ENCODE results near the gene ARMC8.

The ARMC8 gene

DNA sequence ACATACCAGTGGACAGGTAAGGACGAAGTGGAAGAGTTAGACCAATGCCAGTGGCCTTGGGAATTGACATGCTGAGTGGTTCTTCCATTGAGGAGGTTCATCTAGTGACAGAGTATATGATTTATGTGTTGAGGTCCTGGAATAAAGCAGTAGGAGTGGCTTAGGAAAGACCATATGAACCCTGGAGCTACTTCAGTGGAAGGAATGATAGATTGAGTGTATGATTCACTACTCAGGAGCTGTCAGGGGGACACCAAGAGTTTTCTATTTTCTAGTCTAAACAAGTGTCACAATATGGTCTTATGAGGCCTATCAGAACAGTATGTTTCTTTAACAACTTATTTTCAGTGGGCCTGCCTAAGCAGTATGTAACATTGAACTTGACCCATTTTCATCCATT, 78.6 kb downstream of the ARMC8 start:
- no peaks in the 10 kb centered on the region for H3K9me3 ChIP-seq (ENCODE audit: control extremely low read depth in 1 of 5, control insufficient read depth in 4 of 5, insufficient read depth in 2 of 5, low read depth in 1 of 5, low read length in 4 of 5)
- H3K36me3 ChIP-seq (ENCODE audit: control insufficient read depth in 4 of 4, insufficient read depth in 4 of 4, low read length in 3 of 4), result peaks cover 15 to 41% (median 25%) of the 10 kb centered on the region in 4 experiments
- 100% methylated on average over 1 of the region's 1 CpG for WGBS (ENCODE audit: insufficient coverage)
- no peaks in the 10 kb centered on the region for H3K27me3 ChIP-seq (replicated peaks in 2 of 5; ENCODE audit: control insufficient read depth in 4 of 5, insufficient read depth in 5 of 5, low read length in 4 of 5)
- no peak overlapping the region for H3K27ac ChIP-seq (ENCODE audit: insufficient read depth in 1 of 2, low read depth in 1 of 2, low read length in 2 of 2, poor library complexity in 1 of 2, severe bottlenecking in 2 of 2)
- no peaks in the 10 kb centered on the region for H3K4me1 ChIP-seq (ENCODE audit: control extremely low read depth in 1 of 4, control insufficient read depth in 4 of 4, insufficient read depth in 4 of 4, low read length in 3 of 4)
- ChIA-PET POLR2A (interaction anchor here (0.6 kb wide), 1 partner anchor 83 kb away, joined by 3 read pairs; no protein-coding TSS in a partner anchor), CTCF (no interaction called here)
- no peak for DNase-seq
- H3K4me3 ChIP-seq (ENCODE audit: control insufficient read depth in 1 of 7, extremely low read depth in 1 of 7, insufficient read depth in 4 of 7, low read depth in 2 of 7, low read length in 6 of 7), result no peak overlapping the region

DNA sequence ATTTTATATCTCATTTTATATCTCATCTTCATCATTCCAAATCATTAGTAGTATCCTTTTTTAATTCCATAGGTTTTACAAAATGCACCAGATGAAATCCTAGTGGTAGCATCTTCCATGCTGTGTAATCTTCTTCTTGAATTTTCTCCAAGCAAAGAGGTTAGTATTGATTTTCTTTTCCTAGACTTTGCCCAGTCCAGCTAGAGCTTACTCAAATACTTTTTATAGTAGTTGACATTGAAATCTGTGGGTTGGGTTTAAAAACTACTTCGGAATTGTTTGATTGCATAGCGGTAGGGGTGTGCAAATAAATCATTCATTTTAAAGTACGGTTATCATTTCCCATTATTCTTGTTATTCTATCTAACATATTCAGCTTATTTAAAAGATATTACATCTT, 80.0 kb downstream of the ARMC8 start:
- no CpG with 5 or more reads among the region's 3 CpGs for WGBS (ENCODE audit: insufficient coverage)
- Histone ChIP-seq H3K4me3 (ENCODE audit: control insufficient read depth in 1 of 7, extremely low read depth in 1 of 7, insufficient read depth in 4 of 7, low read depth in 2 of 7, low read length in 6 of 7) (no peak overlapping the region), H3K36me3 (ENCODE audit: control insufficient read depth in 4 of 4, insufficient read depth in 4 of 4, low read length in 3 of 4) (peaks cover 16 to 50% (median 32%) of the 10 kb centered on the region in 4 experiments), H3K27ac (ENCODE audit: insufficient read depth in 1 of 2, low read depth in 1 of 2, low read length in 2 of 2, poor library complexity in 1 of 2, severe bottlenecking in 2 of 2) (no peak overlapping the region), H3K9me3 (ENCODE audit: control extremely low read depth in 1 of 5, control insufficient read depth in 4 of 5, insufficient read depth in 2 of 5, low read depth in 1 of 5, low read length in 4 of 5) (no peaks in the 10 kb centered on the region), H3K27me3 (replicated peaks in 2 of 5; ENCODE audit: control insufficient read depth in 4 of 5, insufficient read depth in 5 of 5, low read length in 4 of 5) (no peaks in the 10 kb centered on the region), H3K4me1 (ENCODE audit: control extremely low read depth in 1 of 4, control insufficient read depth in 4 of 4, insufficient read depth in 4 of 4, low read length in 3 of 4) (no peaks in the 10 kb centered on the region)
- ChIA-PET POLR2A (no interaction called here), CTCF (interaction anchor here (0.6 kb wide), 1 partner anchor 9 kb away, joined by 4 read pairs; no protein-coding TSS in a partner anchor)
- DNase-seq, result no peak

DNA sequence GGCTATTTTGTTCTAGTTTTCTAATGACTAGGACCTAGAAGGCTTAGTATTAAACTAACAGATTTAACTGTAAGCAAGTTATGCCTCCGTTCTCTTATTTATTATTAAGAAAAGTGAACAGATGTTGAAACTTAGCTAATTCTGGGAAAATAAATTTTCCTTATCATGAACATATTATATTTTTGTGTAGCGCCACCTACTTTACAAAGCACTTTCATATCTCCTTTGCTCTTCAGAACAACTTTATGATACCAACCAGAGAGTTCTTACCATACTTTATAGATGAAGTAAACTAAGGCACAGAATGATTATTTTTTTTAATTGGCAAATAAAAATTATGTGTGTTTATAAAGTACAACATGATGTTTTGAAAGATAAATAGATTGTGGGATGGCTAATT, 83.1 kb downstream of the ARMC8 start:
- no peak overlapping the region for H3K4me3 ChIP-seq (ENCODE audit: control insufficient read depth in 1 of 7, extremely low read depth in 1 of 7, insufficient read depth in 4 of 7, low read depth in 2 of 7, low read length in 6 of 7)
- ChIA-PET POLR2A (no interaction called here), CTCF (interaction anchor here (0.7 to 2.3 kb wide), 6 partner anchors 12 to 201 kb away, joined by 3 to 7 read pairs (median 3); no protein-coding TSS in a partner anchor)
- no peak for DNase-seq
- no peaks in the 10 kb centered on the region for H3K27me3 ChIP-seq (replicated peaks in 2 of 5; ENCODE audit: control insufficient read depth in 4 of 5, insufficient read depth in 5 of 5, low read length in 4 of 5)
- H3K4me1 ChIP-seq (ENCODE audit: control extremely low read depth in 1 of 4, control insufficient read depth in 4 of 4, insufficient read depth in 4 of 4, low read length in 3 of 4), result no peaks in the 10 kb centered on the region
- H3K36me3 ChIP-seq (ENCODE audit: control insufficient read depth in 4 of 4, insufficient read depth in 4 of 4, low read length in 3 of 4), result peaks cover 24 to 67% (median 45%) of the 10 kb centered on the region in 4 experiments
- no CpG with 5 or more reads among the region's 2 CpGs for WGBS (ENCODE audit: insufficient coverage)
- H3K9me3 ChIP-seq (ENCODE audit: control extremely low read depth in 1 of 5, control insufficient read depth in 4 of 5, insufficient read depth in 2 of 5, low read depth in 1 of 5, low read length in 4 of 5), result no peaks in the 10 kb centered on the region
- H3K27ac ChIP-seq (ENCODE audit: insufficient read depth in 1 of 2, low read depth in 1 of 2, low read length in 2 of 2, poor library complexity in 1 of 2, severe bottlenecking in 2 of 2), result no peak overlapping the region

DNA sequence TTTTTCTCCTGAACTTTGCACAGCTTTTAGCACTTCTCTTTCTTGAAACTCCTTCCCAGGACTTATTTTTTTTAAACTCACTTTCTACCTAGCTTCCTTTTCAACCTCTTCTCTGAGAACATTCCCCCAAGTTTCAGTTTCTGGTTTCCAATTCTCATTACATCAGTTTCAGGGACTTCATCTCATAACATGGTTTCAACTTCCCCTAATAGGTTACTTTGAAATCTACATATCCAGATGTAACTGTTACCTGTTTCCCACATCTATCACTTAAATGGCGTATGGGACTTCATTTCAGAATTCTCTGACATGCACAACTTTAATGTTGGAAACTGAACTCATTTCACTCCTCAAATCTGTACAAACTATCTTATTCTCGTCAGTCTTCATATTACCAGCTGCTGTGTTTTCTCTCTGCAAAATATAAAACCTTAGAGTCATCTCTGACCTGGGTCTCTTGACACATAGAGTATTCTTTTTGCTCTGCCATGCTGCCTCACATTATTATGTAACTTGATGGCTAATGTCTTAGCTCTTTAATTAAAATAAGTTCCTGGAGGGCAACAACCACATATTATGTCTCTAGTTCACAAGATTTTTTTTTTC, 84.2 kb downstream of the ARMC8 start:
- H3K9me3 ChIP-seq (ENCODE audit: control extremely low read depth in 1 of 5, control insufficient read depth in 4 of 5, insufficient read depth in 2 of 5, low read depth in 1 of 5, low read length in 4 of 5), result no peaks in the 10 kb centered on the region
- H3K36me3 ChIP-seq (ENCODE audit: control insufficient read depth in 4 of 4, insufficient read depth in 4 of 4, low read length in 3 of 4), result peaks cover 21 to 67% (median 38%) of the 10 kb centered on the region in 4 experiments
- no peaks in the 10 kb centered on the region for H3K4me1 ChIP-seq (ENCODE audit: control extremely low read depth in 1 of 4, control insufficient read depth in 4 of 4, insufficient read depth in 4 of 4, low read length in 3 of 4)
- ChIA-PET POLR2A (no interaction called here), CTCF (interaction anchor here (0.6 to 2.3 kb wide), 4 partner anchors 11 to 864 kb away, joined by 3 to 7 read pairs (median 4); no protein-coding TSS in a partner anchor)
- H3K4me3 ChIP-seq (ENCODE audit: control insufficient read depth in 1 of 7, extremely low read depth in 1 of 7, insufficient read depth in 4 of 7, low read depth in 2 of 7, low read length in 6 of 7), result no peak overlapping the region
- no peaks in the 10 kb centered on the region for H3K27me3 ChIP-seq (replicated peaks in 2 of 5; ENCODE audit: control insufficient read depth in 4 of 5, insufficient read depth in 5 of 5, low read length in 4 of 5)
- WGBS (ENCODE audit: insufficient coverage), result 100% methylated on average over 2 of the region's 2 CpGs
- no peak overlapping the region for H3K27ac ChIP-seq (ENCODE audit: insufficient read depth in 1 of 2, low read depth in 1 of 2, low read length in 2 of 2, poor library complexity in 1 of 2, severe bottlenecking in 2 of 2)
- no peak for DNase-seq

DNA sequence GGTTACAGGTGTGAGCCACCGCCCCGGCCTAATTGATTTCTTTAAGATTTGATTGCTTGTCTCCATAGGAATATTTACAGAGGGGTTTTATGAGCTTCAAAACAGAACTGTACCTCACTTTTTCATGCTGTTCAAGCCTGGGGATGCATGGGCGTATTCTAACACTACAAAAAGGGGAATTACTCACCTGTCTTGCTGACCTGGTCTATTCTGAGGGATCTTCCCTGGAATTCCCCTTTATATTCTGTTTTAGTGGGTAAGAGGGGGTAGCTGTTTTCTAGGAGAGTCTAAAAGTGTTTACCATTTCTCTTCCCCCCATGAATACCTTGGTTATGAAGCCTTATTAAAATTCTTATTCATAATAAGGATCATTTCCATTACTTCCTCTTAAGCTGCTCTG, 94.5 kb downstream of the ARMC8 start:
- ChIA-PET CTCF (interaction anchor here (1.1 kb wide), 1 partner anchor 11 kb away, joined by 7 read pairs; no protein-coding TSS in a partner anchor), POLR2A (no interaction called here)
- H3K36me3 ChIP-seq (ENCODE audit: control insufficient read depth in 4 of 4, insufficient read depth in 4 of 4, low read length in 3 of 4), result peaks cover 20 to 35% (median 29%) of the 10 kb centered on the region in 4 experiments

DNA sequence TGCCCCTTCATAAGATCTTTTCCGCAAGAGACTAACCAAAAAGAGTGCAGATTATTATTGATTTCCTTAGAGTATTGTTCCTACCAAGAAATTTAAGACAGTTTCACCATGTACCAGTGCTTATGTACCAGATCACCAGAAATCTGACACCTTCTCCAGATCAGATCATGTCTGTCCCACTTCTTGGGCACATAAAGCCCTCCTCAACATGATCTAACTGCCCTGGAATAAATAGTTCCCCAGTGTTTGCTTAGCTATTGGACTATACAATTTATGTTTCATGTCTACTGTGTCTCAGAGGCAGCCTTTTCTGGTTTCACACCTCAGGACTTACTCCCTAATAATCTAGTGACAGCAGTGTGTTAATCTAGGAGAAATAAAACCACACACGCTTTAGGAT, 95.7 kb downstream of the ARMC8 start:
- POLR2A ChIA-PET, result no interaction called here
- no peaks in the 10 kb centered on the region for H3K27me3 ChIP-seq (replicated peaks in 2 of 5; ENCODE audit: control insufficient read depth in 4 of 5, insufficient read depth in 5 of 5, low read length in 4 of 5)
- no peaks in the 10 kb centered on the region for H3K9me3 ChIP-seq (ENCODE audit: control extremely low read depth in 1 of 5, control insufficient read depth in 4 of 5, insufficient read depth in 2 of 5, low read depth in 1 of 5, low read length in 4 of 5)
- no peak overlapping the region for H3K4me3 ChIP-seq (ENCODE audit: control insufficient read depth in 1 of 7, extremely low read depth in 1 of 7, insufficient read depth in 4 of 7, low read depth in 2 of 7, low read length in 6 of 7)
- CTCF ChIA-PET, result interaction anchor here (1.6 kb wide), 1 partner anchor 101 kb away, joined by 4 read pairs; no protein-coding TSS in a partner anchor
- peaks cover 20 to 39% (median 37%) of the 10 kb centered on the region in 4 experiments for H3K36me3 ChIP-seq (ENCODE audit: control insufficient read depth in 4 of 4, insufficient read depth in 4 of 4, low read length in 3 of 4)
- no peaks in the 10 kb centered on the region for H3K4me1 ChIP-seq (ENCODE audit: control extremely low read depth in 1 of 4, control insufficient read depth in 4 of 4, insufficient read depth in 4 of 4, low read length in 3 of 4)
- 100% methylated on average over 2 of the region's 2 CpGs for WGBS (ENCODE audit: insufficient coverage)
- no peak overlapping the region for H3K27ac ChIP-seq (ENCODE audit: insufficient read depth in 1 of 2, low read depth in 1 of 2, low read length in 2 of 2, poor library complexity in 1 of 2, severe bottlenecking in 2 of 2)
- no peak for DNase-seq

More for the DNA sequence above, 94.5 kb downstream of the ARMC8 start:
- WGBS (ENCODE audit: insufficient coverage), result 96% methylated on average over 3 of the region's 3 CpGs
- Histone ChIP-seq H3K4me1 (ENCODE audit: control extremely low read depth in 1 of 4, control insufficient read depth in 4 of 4, insufficient read depth in 4 of 4, low read length in 3 of 4) (no peaks in the 10 kb centered on the region), H3K4me3 (ENCODE audit: control insufficient read depth in 1 of 7, extremely low read depth in 1 of 7, insufficient read depth in 4 of 7, low read depth in 2 of 7, low read length in 6 of 7) (no peak overlapping the region), H3K27ac (ENCODE audit: insufficient read depth in 1 of 2, low read depth in 1 of 2, low read length in 2 of 2, poor library complexity in 1 of 2, severe bottlenecking in 2 of 2) (no peak overlapping the region), H3K27me3 (replicated peaks in 2 of 5; ENCODE audit: control insufficient read depth in 4 of 5, insufficient read depth in 5 of 5, low read length in 4 of 5) (no peaks in the 10 kb centered on the region), H3K9me3 (ENCODE audit: control extremely low read depth in 1 of 5, control insufficient read depth in 4 of 5, insufficient read depth in 2 of 5, low read depth in 1 of 5, low read length in 4 of 5) (no peaks in the 10 kb centered on the region)
- DNase-seq, result no peak

DNA sequence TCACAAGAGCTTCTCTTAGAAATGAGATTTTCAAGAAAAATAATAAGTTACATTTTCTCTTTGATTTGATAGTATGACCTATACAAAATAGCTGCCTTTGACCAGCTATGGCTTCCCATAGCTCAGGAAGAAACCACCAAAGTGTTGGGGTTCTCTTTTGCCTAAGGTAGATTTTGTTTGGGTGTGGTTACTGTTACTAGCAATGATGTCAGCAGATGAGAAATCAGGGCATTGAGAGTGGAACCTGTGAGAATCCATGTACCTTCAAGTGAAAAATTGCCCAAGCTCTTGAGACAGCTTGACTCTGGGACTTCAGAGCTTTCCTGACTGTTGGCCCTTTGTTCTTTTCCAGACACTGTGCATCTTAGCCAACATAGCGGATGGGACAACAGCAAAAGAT, 97.0 kb downstream of the ARMC8 start:
- ChIA-PET CTCF (interaction anchor here (1.0 to 1.6 kb wide), 5 partner anchors 9 to 219 kb away, joined by 4 to 6 read pairs (median 4); no protein-coding TSS in a partner anchor), POLR2A (no interaction called here)
- DNase-seq, result no peak
- no peaks in the 10 kb centered on the region for H3K4me1 ChIP-seq (ENCODE audit: control extremely low read depth in 1 of 4, control insufficient read depth in 4 of 4, insufficient read depth in 4 of 4, low read length in 3 of 4)
- H3K27me3 ChIP-seq (replicated peaks in 2 of 5; ENCODE audit: control insufficient read depth in 4 of 5, insufficient read depth in 5 of 5, low read length in 4 of 5), result no peaks in the 10 kb centered on the region
- no peaks in the 10 kb centered on the region for H3K9me3 ChIP-seq (ENCODE audit: control extremely low read depth in 1 of 5, control insufficient read depth in 4 of 5, insufficient read depth in 2 of 5, low read depth in 1 of 5, low read length in 4 of 5)
- no peak overlapping the region for H3K27ac ChIP-seq (ENCODE audit: insufficient read depth in 1 of 2, low read depth in 1 of 2, low read length in 2 of 2, poor library complexity in 1 of 2, severe bottlenecking in 2 of 2)
- no peak overlapping the region for H3K4me3 ChIP-seq (ENCODE audit: control insufficient read depth in 1 of 7, extremely low read depth in 1 of 7, insufficient read depth in 4 of 7, low read depth in 2 of 7, low read length in 6 of 7)
- H3K36me3 ChIP-seq (ENCODE audit: control insufficient read depth in 4 of 4, insufficient read depth in 4 of 4, low read length in 3 of 4), result peaks cover 22 to 46% (median 38%) of the 10 kb centered on the region in 4 experiments
- WGBS (ENCODE audit: insufficient coverage), result no CpG with 5 or more reads among the region's 1 CpG

Measured in common myeloid progenitor, CD34-positive (primary cell).